GM12892 (cell line): ENCODE data around the gene NTPCR.

Experiments used
- POLR2A ChIP-seq: IDR thresholded peaks from 2 replicates; pipeline ENCODE4 v1.6.1; 2011; ENCODE audit warnings: low read depth, low read length, control low read depth
- POLR2AphosphoS5 ChIP-seq: IDR thresholded peaks from 2 replicates; pipeline ENCODE4 v1.6.1; 2011; ENCODE audit warnings: low read depth, low read length, control low read depth
- TAF1 ChIP-seq: IDR thresholded peaks from 2 replicates; pipeline ENCODE4 v1.6.1; 2011; ENCODE audit warnings: low read depth, mild to moderate bottlenecking, control low read depth, low read length, borderline replicate concordance

- TF ChIP-seq POLR2AphosphoS5 = no peak
- TF ChIP-seq TAF1 = no peak
- TF ChIP-seq POLR2A = no peak
These were observed 23.5 kb downstream of the NTPCR start for GRCh38 chr1:232973652-232974611.
